Inflammatory macrophage treated with lipopolysaccharide for 1 hour (primary cell): ENCODE results near the gene TMEM37.

ENCODE experiments used
- DNase-seq, 2 donors: peaks; one replicate each; pipeline ENCODE4 v3.0.0-alpha.2; 2020 to 2022

TMEM37 gene

DNA sequence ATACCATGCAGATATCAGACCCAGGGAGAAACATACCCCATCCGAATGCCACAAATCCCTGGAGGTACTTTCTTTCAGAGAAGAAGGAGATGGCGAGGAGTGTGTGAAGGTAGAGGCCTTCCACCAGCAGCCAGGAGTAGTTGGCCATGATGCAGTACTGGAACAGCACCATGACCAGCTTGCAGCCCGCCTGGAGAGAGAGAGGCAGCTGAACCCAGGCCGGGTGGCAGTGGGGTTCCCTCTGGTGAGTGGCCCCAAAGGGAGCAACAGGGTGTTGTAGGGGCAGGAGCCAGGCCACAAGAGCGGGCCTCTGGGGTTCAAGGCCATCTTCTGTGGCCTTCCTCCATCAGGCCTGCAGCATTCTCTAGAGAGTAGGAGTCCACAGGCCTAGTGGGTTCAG lies 30.2 kb downstream of the TMEM37 start:
- no peak for DNase-seq

DNA sequence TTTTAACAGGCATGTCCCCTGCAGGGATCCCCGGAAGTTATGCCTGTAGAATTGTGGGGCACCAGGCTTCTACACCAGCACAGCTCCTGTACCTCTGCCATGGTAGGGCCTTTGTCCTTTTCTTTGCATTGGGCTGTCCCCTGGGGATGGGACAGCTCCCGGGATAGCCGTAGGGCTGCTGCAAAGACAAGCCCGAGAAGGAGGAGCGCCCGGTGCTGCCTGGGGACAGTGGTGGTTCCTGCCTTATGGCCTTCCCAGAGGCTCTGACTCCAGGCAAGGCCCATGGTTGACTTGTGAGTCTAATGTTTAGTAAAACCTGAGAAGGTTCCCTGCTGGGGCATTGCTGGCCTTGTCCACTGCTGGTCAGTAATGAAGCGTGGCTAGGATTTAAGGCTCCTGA lies 30.9 kb downstream of the TMEM37 start:
- no peak for DNase-seq

DNA sequence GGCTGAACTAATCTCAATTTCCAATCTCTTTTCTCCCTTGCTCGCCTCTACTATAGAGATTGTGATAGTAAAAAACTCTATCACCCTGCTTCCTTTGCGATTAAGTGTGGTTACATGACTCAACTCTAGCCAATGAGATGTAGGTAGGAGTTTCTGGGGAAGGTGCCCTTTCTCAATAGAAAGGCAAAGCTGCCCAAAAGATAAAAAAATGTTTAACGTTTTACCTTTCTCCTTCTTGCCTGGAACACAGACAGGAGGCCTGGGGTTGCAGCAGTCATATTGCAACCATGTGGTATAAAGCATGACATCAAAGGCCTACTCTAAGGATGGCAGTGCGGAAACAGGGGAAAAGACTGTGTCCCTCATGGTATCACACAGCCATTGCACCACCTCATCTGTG lies 31.5 kb downstream of the TMEM37 start:
- DNase-seq, result no peak

- DNase-seq, result no peak
Measured at GRCh38 chr2:119463990-119464389, 32.3 kb downstream of the TMEM37 start.

DNA sequence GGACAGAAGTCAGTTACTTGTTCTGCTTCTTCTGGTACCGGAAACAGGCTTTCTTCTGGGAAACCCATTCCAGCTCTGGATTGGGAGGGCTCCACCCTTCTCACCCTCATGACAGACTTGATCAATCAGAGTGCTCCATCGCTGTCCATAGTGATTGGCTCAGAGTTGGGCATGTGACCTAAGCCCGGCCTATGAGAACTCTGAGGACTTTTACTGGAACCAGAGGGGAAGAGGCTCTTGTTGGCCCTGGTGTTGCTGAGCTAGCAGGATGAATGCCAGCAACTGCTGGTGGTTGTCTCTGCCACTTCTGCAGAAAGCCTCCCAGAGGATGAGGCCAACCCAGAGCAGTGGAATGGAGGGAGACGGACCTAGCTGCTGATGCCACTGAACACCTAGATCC lies 33.3 kb downstream of the TMEM37 start:
- no peak for DNase-seq

DNA sequence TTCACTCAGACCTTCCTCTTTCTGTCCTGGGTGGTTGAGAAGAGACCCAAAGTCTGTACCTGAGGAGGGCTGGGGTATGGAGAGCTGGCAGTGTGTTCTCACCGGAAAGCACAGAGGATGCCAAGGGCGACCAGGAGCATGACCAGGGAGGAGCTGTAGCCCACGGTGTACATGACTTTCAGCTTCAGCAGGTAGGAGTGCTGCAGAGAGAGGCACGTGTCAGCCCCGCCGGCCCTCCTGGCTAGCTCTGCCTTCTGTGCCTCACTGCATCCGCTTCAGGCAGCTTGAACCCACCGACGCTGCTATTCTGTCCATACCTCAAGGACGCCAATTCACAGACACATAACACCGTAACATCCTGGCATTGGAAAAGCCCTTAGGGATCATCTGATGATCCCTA lies 34.0 kb downstream of the TMEM37 start:
- DNase-seq, result no peak

- DNase-seq, result no peak
Measured at GRCh38 chr2:119466373-119466772, 34.7 kb downstream of the TMEM37 start.

DNA sequence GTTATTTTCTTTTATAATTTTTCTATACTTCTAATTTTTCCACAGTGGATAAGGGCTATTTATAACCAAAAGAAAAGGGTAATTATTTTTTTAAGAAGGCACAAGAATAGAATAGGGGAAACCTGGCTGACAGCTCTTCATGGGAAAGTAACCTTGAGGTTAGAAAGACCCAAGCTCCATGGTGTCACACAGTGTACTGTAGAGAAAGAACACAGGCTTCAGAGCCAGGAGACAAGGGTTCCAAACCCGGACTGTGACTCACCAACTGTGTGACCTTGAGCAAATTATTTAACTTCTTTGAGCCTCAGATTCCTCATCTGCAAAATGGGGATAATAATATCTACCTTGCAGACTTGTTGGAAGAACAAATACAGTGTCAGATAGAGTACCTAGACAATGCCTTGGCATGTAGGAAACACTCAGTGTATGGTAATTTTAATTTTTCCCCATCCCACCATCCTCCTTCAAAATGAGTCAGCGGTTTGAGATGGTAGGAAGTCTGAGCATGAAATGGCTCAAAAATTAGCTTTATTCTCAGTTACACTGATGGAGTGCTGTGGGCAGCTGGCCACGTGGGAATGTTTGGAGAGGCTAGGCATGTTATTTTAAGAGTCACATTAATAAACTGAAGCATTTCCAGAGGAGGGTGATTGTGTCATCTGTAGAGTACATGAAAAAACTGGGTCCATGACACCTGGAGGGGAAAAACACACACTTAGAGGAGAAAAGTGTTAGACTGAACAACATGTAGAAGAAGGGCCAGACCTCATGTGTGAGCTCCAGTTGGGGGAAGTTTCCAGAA lies 36.7 kb downstream of the TMEM37 start:
- DNase-seq, result no peak

GRCh38 chr2:119469131-119469530 lies 37.5 kb downstream of the TMEM37 start:
- DNase-seq, result no peak

DNA sequence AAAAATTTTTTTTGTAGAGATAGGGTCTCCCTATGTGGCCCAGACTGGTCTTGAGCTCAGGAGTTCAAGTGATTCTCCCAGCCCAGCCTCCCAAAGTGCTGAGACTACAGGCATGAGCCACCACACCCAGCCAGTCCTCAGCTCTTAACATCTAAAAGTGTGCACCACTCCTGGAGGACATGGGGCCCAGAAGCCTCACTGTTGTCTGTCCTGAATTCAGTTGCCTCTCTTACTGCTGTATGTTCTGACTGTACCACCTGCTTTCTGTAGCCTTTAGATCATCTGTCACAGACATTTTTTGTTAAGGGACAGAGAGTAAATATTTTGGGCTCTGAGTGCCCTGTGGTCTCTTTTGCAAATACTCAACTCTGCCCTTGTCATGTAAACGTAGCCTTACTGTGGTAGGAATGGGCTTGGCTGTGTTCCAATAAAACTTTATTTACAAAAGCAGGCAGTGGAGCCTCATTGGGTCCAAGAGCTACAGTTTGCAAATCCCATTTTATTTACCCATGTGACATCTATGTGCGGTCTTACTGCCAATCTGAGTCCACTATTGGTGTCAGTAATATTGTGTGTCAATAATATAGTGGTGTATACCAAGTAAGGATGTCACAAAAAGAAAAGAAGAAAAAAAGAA lies 38.1 kb downstream of the TMEM37 start:
- no peak for DNase-seq

DNA sequence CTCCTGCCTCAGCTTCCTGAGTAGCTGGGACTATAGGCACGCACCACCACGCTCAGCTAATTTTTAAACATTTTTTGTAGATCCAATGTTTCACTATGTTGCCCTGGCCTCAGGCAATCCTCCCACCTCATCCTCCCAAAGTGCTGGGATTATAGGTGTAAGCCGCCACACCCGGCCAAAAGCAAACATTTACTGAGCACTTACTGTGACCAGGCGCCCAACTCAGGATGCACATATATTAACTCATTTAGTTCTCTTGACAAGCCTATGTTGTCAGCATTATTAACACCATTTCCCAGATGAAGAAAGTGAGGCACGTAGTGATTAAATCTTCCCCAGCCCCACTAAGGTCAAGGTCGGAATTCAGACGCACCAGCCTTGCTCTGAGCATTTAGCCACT lies 41.1 kb downstream of the TMEM37 start:
- no peak for DNase-seq

DNA sequence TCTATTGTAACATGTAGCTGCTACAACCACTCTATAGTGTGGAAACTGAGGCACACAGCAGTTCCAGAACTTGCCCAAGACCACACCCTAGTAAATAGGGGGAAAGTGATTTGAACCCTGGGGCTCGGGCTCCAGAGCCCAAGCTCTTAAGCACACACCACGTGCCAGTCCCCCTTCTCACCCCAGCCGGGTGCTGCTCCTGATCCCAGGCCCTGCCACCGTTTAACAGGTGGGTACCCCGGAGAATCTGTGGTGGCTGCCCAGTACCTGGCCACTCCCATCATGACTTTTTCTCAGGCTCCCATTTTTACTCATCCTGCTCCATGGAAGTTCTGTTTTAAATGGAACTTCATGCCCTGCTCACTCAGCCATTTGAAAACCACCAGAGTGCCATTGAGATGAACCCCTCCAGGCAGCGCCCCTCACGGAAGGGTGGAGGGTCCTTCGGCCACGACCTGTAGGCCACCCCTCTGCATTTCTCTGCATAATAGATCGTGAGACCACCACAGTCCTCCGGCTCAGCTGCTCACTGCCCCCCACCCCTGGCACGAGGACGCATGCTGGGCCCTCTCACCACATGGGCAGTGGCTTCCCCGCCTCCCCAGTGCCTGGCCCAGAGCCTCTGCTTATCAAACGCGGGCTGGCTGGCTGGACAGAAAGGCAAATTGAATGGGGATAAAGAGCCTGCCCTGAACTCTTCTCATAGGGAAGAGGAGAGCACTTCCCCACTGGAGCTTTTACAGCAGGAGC lies 42.1 kb downstream of the TMEM37 start:
- DNase-seq, result no peak

GRCh38 chr2:119474371-119475224 lies 42.9 kb downstream of the TMEM37 start:
- no peak for DNase-seq

DNA sequence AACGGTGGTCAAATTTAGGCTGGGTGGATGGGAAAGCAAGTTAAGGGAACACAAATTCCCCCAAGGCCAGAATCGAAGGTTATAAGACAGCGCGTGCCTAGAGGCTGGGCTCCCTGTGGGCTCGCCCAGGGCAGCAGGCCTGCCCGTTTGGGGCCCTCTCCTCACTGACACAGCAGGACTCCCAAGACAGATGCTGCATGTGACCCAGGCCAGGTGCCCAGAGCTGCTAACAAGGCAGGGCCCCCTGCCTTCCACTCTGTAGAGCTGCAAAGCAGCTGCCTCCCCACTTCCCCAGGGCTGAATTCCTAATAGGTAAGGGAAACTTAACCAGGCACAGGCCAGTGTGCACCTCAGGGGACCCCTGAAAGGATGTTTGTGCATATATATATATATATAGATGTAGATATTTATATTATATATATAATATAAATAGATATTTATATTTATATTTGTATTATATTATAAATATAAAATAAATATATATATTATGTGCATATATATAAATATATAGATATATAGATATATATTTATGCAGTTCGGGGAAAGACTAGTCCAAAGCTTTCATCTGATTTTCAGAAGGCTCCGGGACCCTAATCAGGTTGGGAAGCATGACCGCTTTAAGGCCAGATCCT lies 43.7 kb downstream of the TMEM37 start:
- no peak for DNase-seq

DNA sequence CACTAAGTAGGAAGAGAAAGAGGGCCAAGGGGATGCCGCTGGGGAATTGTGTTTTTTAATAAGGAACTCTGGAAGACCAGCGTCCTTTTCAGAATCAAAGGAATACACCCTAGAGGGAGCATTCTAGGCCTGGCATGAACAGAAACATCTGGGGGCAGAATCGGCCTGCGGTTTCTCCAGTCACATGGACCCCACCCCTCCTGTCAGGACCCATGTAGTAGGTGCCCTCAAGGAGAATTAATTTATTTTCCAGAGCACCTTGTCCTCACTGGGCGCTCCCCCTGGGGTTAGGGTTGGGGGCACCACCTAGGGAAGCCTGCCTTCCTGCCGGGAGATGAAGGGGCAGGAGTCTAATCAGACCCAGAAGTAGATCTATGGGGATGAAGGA lies 44.2 kb downstream of the TMEM37 start:
- DNase-seq, result no peak

DNA sequence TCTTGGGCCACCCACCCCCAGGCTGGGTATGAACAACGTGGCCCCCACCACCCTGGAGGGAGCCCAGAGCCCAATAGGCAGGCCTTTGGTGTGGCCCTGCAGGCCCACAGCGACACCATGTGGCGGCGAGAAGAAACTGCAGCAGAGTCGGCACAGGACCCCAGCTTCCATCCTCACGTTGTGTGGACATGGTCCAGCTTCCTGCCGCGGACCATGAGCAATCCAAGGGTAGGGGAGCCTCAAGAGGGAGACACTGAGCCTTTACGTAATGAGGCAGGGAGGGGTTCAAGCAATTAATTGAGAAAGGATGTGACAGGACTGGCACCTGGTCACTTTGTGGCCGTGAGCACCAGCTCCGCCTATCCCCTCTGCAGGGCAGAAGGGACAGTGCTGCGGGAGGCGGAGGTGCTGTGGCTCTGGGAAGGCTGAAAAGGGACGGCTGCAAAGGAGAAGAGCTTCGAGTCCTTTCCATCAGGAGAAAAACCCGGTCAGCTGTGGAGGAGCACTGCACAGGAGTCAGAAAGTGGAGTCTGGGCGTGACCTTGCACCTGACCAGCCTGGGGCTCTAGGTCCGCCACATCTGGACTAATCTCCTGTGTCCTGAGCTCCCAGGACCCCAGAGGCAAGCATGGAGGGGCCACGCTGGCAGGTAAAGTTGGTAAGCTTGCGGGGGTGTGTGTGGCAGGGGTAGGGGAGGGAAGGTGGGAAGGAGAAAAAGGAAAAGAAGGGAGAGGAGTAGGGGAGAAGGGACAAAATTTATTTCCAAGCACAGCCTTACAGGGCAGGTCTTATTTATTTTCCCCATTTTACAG lies 44.9 kb downstream of the TMEM37 start:
- DNase-seq, result peak; percentile 15 to 70

DNA sequence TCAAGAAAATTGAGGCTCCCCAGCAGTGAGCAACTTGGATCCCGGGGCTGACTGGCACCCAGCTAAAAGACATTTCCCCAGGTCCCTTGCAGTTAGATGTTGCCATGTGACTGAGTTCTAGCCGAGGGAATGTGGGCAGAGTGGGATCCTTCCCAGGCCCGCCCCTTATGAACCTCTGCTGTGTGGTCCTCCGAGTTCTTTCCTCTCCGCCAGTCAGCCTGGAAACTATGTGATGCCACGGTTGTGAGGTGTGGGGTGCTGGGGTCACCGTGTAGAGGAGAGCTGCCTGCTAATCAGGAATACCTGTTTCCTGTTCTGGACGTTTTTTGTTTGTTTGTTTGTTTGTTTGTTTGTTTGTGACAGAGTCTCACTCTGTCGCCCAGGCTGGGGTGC lies 45.5 kb downstream of the TMEM37 start:
- DNase-seq, result no peak

DNA sequence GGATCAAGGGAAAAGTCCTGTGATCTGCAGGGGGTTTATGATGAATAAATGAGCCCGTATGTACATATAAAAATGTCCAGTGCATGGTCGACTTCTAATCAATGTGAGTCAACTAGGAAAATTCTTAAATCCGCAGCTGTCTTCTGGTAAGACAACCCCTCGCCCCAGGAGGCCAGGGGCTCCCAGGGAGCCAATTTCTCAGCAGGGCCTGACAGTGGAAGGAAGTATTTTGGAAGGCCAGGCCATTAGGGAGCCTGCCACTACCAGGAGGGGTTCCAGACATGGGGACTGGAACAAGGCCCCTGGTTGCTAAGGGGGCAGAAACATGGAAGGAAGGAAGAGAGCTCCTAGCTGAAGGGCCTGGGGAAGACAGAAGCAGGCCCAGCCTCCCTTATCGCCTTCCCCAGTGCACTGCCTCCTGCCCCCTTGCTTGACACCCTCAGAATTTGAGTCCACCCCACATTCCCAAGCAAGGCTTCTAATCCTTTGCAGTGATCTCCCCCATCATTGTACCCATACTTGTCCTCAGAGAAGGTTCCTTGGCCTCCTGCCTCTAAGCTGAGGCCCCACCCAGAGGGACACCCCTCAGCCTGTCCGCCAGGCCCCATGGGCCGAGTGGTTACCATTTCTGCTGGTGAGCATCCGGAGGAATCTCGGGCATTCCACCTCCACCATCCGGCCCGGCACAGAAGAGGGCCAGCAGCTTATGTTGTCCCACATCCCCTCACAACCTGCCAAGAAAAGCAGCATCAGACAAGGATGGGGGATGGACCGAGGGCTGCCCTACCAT lies 46.7 kb downstream of the TMEM37 start:
- DNase-seq, result no peak

DNA sequence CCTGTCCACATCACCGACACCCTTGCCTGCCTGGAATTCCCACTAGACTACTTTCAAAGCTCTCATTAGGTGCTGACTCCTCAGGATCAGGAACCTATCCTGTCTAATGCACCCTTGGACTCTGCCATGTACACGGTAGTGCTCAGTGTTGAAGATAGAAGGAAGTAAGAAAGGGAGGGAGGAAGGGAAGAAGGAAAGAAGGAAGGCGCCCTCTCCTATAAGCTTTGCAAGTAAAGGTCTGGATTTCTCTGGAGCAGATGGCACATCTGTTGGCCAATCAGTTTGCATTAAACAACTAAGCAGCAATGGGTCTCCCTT lies 47.3 kb downstream of the TMEM37 start:
- DNase-seq, result no peak

DNA sequence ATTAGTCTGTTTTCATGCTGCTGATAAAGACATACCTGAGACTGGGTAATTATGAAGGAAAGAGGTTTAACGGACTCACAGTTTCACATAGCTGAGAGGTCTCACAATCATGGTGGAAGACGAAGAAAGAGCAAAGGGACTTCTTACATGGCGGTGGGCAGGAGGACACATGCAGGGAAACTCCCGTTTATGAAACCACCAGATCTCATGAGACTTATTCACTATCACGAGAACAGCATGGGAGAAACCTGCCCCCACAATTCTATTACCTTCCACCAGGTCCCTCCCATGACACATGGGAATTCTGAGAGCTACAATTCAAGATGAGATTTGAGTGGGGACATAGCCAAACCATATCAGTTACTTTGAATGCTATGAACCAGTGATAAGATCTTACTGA lies 48.5 kb downstream of the TMEM37 start:
- peak in 1 of 2 donors; percentile 29 for DNase-seq

DNA sequence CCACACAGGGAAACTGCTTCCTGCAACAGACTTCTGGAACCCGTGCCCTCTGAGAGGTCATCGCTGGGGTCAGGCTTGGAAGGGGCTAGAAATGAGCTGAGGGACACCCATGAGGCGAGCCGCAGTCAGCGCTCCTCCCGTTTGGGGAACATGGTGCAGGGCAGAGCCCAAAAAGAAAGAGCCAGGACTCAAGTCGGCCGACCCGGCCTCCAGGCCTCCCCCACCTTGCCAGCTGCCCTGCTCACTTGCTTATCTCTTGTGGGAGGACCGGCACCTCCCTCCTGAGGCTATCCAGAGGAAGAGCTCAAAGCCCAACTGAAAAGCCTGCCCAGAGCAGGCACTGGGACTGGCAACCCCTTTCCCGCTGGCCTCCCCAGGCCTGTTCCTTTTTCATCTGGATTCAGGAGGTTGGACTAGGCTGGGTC lies 49.1 kb downstream of the TMEM37 start:
- DNase-seq, result no peak
